Lower leg skin (tissue), 3 donors: Measurements from ENCODE around the gene STEAP3.

Experiments used
- CTCF ChIP-seq, 3 donors: fragments of 450-650 bp; IDR thresholded peaks; one replicate each; pipeline ENCODE4 v1.5.1; 2016; ENCODE audit warnings: antibody characterized with exemption in 3 of 3, mild to moderate bottlenecking in 3 of 3, moderate library complexity in 2 of 3
- POLR2A ChIP-seq, 2 donors: fragments of 450-650 bp; IDR thresholded peaks; one replicate each; pipeline ENCODE4 v1.6.1; 2016 to 2017; ENCODE audit warnings: antibody characterized with exemption in 2 of 2, mild to moderate bottlenecking in 1 of 2, moderate library complexity in 1 of 2

DNA sequence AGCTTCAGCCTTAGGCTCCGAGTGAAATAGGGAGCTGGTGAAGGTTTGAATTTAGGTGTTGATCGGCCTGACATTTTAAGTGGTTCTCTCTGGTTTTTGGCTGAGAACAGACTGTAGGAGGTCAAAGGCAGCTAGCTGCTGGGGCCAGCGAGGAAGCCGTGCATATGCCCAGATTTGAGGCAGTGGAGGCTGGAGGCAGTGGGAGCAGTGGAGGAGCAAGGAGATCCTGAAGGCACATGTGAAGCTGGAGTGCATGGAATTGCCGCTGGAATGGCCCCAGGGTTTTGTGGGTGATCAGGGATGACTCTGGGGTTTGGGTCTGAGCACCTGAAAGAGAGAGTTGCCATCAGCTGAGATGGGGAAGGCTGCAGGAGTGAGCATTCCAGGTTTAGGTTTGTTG is 25.1 kb downstream of the STEAP3 start:
- no peak for TF ChIP-seq CTCF (IDR thresholded peaks at IDR 0.05)
- no peak for TF ChIP-seq POLR2A (IDR thresholded peaks at IDR 0.05)
